LNCaP clone FGC (cell line): ENCODE data around the gene PHF19.

Source experiments
- DNase-seq: peaks from one replicate; pipeline ENCODE4 v3.0.0-alpha.2; 2011; ENCODE audit warnings: low read depth
- H3K4me3 ChIP-seq: 2 replicates; pipeline ENCODE4 v1.5.1; 2011; ENCODE audit warnings: mild to moderate bottlenecking, low read depth, low read length, control low read depth
- CTCF ChIP-seq: IDR thresholded peaks from 2 replicates; pipeline ENCODE4 v1.5.1; 2012; ENCODE audit warnings: mild to moderate bottlenecking; ENCODE audit not compliant: control insufficient read depth, insufficient read depth; ENCODE audit errors: extremely low read depth

The PHF19 gene

GRCh38 chr9:120870206-120870605 lies 6.8 kb downstream of the PHF19 start:
- no peak overlapping the region for H3K4me3 ChIP-seq
- TF ChIP-seq CTCF = no peak
- DNase-seq = no peak

DNA sequence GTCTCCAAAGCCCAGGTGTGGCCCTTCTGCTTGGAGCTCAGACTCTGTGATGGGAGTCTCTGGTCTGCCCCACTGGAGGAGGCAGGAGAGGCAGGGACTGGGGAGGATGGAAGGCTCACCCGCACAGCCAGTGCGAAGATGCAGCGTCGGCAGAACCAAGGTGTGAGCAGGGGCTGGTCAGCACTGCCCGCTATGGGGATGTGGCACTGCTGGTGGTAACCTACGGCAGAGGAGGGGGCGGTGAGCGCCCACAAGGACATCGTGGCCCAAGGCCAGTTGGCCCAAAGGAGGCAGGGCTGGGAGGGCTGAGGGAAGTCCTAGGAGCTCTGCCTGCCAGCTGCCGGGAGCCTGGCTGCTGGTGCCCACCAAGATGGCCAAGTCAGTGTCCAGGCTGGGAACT lies 7.3 kb downstream of the PHF19 start:
- no peak for DNase-seq
- no peak overlapping the region for H3K4me3 ChIP-seq
- no peak for TF ChIP-seq CTCF

GRCh38 chr9:120869360-120869687 lies 7.7 kb downstream of the PHF19 start:
- no peak for TF ChIP-seq CTCF
- peak overlapping the region; percentile 54 for H3K4me3 ChIP-seq
- no peak for DNase-seq

DNA sequence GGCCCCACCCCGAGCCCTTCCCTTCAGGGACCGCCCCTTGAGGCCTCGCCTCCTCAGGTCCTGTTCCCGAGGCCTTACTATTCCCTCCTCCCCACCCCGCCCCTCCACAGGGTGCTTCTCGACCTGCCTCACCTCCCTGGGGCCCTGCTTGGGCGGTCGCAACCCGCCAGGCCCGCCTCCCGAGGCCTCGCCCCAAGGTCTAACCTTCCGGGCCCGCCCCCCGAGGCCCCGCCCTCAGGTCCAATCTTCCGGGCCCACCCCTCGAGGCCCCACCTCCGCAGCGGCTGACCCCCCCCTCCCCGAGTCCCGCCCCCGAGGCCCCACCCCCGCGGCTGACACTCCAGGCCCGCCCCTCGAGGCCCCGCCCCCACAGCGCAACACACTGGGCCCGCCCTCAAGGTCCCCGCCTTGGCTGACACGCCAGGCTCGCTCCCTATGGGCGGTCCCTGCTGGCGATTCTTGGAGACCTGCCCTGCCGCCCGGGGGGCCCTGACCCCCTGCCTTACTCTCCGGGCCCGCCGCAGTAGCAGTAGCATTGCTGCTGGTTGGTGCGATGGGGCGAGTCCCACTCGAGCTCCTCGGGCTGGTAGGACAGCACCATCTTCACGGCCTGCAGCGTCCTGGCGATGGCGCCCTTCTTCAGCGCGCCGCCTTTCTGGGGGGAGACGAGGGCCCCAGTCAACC lies 8.2 kb downstream of the PHF19 start:
- peak overlapping the region; percentile 54 for H3K4me3 ChIP-seq
- DNase-seq = peak; percentile 93
- peak; percentile 63 for TF ChIP-seq CTCF

DNA sequence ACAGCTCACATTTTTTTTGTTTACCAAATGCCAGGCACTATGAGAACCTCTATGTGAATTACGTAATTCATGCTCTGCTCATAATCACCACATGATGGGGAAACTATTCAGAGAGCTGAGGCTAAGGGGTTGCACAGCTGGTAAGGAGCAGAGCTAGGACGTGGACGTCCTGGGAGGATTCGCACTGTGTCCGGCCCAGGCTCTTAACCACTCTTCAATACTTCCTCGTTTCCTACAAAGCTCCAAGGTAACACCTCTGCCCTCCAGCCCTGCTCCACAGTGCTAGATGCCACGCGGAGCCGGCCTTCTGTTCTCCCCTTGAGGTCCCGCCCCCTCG lies 8.7 kb downstream of the PHF19 start:
- H3K4me3 ChIP-seq = peak overlapping the region; percentile 28
- DNase-seq = no peak
- TF ChIP-seq CTCF = no peak

- TF ChIP-seq CTCF = no peak
- peak overlapping the region; percentile 28 for H3K4me3 ChIP-seq
- no peak for DNase-seq
Observed at GRCh38 chr9:120867676-120868338, 9.2 kb downstream of the PHF19 start.

DNA sequence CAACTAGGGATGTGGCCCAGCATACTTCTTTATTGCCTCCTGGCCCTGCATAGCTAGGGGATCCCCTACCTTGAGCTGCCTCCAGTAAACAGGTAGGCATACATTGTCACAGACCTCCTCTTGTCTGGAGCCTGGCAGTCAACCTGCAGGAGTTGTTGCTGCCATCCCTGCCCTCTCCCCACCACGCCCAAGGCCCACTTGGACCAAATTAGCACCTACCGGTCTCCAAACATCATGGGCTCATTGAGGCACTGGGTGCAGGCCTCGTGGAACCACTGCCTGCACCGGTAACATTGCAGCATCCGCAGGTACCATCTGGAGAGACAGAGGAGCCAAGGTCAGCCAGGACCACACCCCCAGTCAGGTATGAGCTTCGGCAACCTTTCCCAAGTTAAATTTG lies 10.3 kb downstream of the PHF19 start:
- DNase-seq = no peak
- TF ChIP-seq CTCF = no peak

More for the DNA sequence above, 10.3 kb downstream of the PHF19 start:
- no peak overlapping the region for H3K4me3 ChIP-seq
